GM18951 (cell line): ENCODE results near the gene CHST15.
"Not testable (repeated sequence)": the region's sequence is repeated elsewhere in the genome, so short reads cannot be mapped to it uniquely, and the experiment has no call there.

Source experiments
- POLR2A ChIP-seq: IDR thresholded peaks from 4 replicates; pipeline ENCODE4 v1.6.1; 2011; ENCODE audit warnings: mild to moderate bottlenecking; ENCODE audit not compliant: insufficient read length, insufficient read depth; ENCODE audit errors: extremely low read depth
- in situ Hi-C: fragments of 300-500 bp; cut with MboI; formaldehyde crosslinking; loops from one replicate; pipeline ENCODE4 v1.12.0; 2022; ENCODE audit warnings: low sequenced_read_pairs, mixed read lengths, inconsistent platforms; ENCODE audit not compliant: unreplicated experiment

Gene CHST15

GRCh38 chr10:124040451-124041188, 52.8 kb downstream of the CHST15 start:
- in situ Hi-C loops, result no loop called here
- TF ChIP-seq POLR2A, result no peak

- TF ChIP-seq POLR2A, result no peak
- in situ Hi-C loops, result no loop called here
Observed at GRCh38 chr10:124039483-124040013, 53.9 kb downstream of the CHST15 start.

GRCh38 chr10:124037784-124038183, 55.6 kb downstream of the CHST15 start:
- TF ChIP-seq POLR2A, result no peak
- in situ Hi-C loops, result no loop called here

- no peak for TF ChIP-seq POLR2A
- in situ Hi-C loops, result no loop called here
Observed at GRCh38 chr10:124037286-124037685, 56.1 kb downstream of the CHST15 start.

GRCh38 chr10:124036746-124037145, 56.7 kb downstream of the CHST15 start:
- TF ChIP-seq POLR2A, result no peak
- in situ Hi-C loops, result no loop called here

- in situ Hi-C loops, result no loop called here
- no peak for TF ChIP-seq POLR2A
Observed at GRCh38 chr10:124035928-124036558, 57.4 kb downstream of the CHST15 start.

- no peak for TF ChIP-seq POLR2A
- in situ Hi-C loops, result no loop called here
Observed at GRCh38 chr10:124035306-124035927, 58.0 kb downstream of the CHST15 start.

GRCh38 chr10:124034576-124035305, 58.7 kb downstream of the CHST15 start:
- in situ Hi-C loops, result not testable (repeated sequence)

- in situ Hi-C loops, result no loop called here
- TF ChIP-seq POLR2A, result no peak
Observed at GRCh38 chr10:124033887-124034218, 59.5 kb downstream of the CHST15 start.

- in situ Hi-C loops, result no loop called here
Observed at GRCh38 chr10:124032971-124033886, 60.2 kb downstream of the CHST15 start.

GRCh38 chr10:124032087-124032935, 61.1 kb downstream of the CHST15 start:
- in situ Hi-C loops, result no loop called here
- TF ChIP-seq POLR2A, result no peak

More at GRCh38 chr10:124032971-124033886, 60.2 kb downstream of the CHST15 start:
- TF ChIP-seq POLR2A, result no peak
